ENCODE results near the gene BEND7.

- TF ChIP-seq ZNF324 (CRISPR knock-in tag; IDR thresholded peaks at IDR 0.05) = no peak
- no peak for TF ChIP-seq TCF7L2 (IDR thresholded peaks at IDR 0.05; ENCODE audit: low read depth, low read length)
- no peak for TF ChIP-seq ATF2 (CRISPR knock-in tag; IDR thresholded peaks at IDR 0.05)
- no peak for TF ChIP-seq CTCF (IDR thresholded peaks at IDR 0.05 in 2 of 3, conservative IDR thresholded peaks at IDR 0.05 in 1 of 3; ENCODE audit: insufficient read depth in 2 of 3, low read depth in 1 of 3, low read length in 3 of 3)
- no peak for TF ChIP-seq POLR2A (conservative IDR thresholded peaks at IDR 0.05)
- TF ChIP-seq HNRNPL (IDR thresholded peaks at IDR 0.05; ENCODE audit: low read depth, low read length) = no peak
Observed at GRCh38 chr10:13412894-13413293, 115.9 kb downstream of the BEND7 start.

Measured in K562 (cell line).